Stimulated activated naive B cell treated with anti-CD40 and anti-IgM and Interleukin-4, amounts not matched to agents 10 μg/mL and 1 μg/mL and 100 μg/mL, for 72 hours (primary cell): ENCODE measurements around the gene MYD88.

ENCODE experiments used
- ATAC-seq, 2 donors: fragments of 150-1000 bp; cut with Tn5 transposase; replicated peaks; 2 replicates each; pipeline ENCODE4 v1.10.0; 2021; ENCODE audit warnings: moderate library complexity in 1 of 2
- DNase-seq: peaks from one replicate; pipeline ENCODE4 v3.0.0; 2021
- H3K27ac Mint-ChIP-seq: one replicate; pipeline ENCODE4 v1.8.0; 2022; ENCODE audit warnings: mild to moderate bottlenecking, mixed read lengths
- H3K27me3 Mint-ChIP-seq, 2 donors: one replicate each; pipeline ENCODE4 v1.8.0; 2022; ENCODE audit warnings: mixed read lengths in 2 of 2
- H3K36me3 Mint-ChIP-seq, 2 donors: one replicate each; pipeline ENCODE4 v1.8.0; 2022; ENCODE audit warnings: mixed read lengths in 2 of 2, mild to moderate bottlenecking in 1 of 2
- H3K4me1 Mint-ChIP-seq, 2 donors: one replicate each; pipeline ENCODE4 v1.8.0; 2022; ENCODE audit warnings: mixed read lengths in 2 of 2, mild to moderate bottlenecking in 1 of 2
- H3K4me3 Mint-ChIP-seq, 2 donors: one replicate each; pipeline ENCODE4 v1.8.0; 2022; ENCODE audit warnings: mild to moderate bottlenecking in 2 of 2, mixed read lengths in 2 of 2, moderate library complexity in 1 of 2
- H3K9me3 Mint-ChIP-seq, 2 donors: one replicate each; pipeline ENCODE4 v1.8.0; 2022; ENCODE audit warnings: mixed read lengths in 2 of 2, mild to moderate bottlenecking in 1 of 2

MYD88 gene

GRCh38 chr3:38117748-38118420 lies 20.6 kb upstream of the MYD88 start:
- Mint-ChIP-seq H3K9me3 (no peaks in the 10 kb centered on the region), H3K27me3 (no peaks in the 10 kb centered on the region), H3K36me3 (peaks cover 34 to 42% of the 10 kb centered on the region in 2 donors), H3K4me3 (no peak overlapping the region), H3K27ac (peak overlapping the region; percentile 22), H3K4me1 (peaks cover 24 to 33% of the 10 kb centered on the region in 2 donors)
- ATAC-seq: peak; percentile 78 to 81
- peak; percentile 46 for DNase-seq

DNA sequence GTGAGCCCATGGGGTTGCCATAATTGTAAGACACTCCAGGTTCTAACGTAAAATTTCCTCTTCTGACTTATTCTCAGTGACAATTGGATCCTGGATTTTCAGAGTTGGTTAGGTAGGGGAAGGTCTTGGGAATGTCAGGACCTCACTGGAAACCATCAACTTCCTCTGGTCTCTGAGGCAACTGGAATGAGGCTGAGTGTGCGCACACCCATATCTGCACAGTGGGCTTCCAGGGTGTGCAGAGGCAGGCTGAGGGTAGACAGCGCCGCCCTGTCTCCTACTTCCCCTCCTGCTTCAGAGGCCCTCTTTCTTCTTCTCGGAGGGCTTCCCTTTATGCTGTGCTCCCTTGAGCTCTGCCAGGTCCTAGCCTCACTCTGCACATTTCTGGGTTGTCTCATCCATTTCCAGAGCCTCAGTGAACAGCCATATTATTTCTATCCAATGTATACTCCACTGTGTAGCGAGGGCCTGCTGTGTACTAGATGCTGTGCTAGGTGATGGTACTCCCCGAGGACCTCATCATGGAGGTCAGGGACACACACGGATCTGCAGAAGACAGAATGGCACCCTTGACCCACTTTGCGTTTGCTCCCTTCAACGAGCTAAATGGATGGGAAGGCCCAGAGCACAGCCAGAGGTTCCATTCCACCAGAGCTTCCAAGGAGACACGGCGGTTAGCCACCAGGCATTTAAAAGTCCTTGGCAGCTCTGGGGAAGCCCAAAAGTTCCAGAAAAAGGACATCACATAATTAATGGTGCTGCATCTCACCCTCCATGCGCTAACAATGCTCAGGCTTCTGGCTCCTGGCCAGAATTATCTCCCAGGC lies 19.8 kb upstream of the MYD88 start:
- Mint-ChIP-seq H3K27me3 (no peaks in the 10 kb centered on the region), H3K36me3 (peaks cover 39 to 47% of the 10 kb centered on the region in 2 donors), H3K4me3 (no peak overlapping the region), H3K4me1 (peaks cover 24 to 33% of the 10 kb centered on the region in 2 donors), H3K9me3 (no peaks in the 10 kb centered on the region), H3K27ac (peak overlapping the region; percentile 22)
- ATAC-seq (no peak), DNase-seq (no peak)

- no peak for ATAC-seq
- no peak for DNase-seq
- Mint-ChIP-seq H3K4me1 (peaks cover 24 to 33% of the 10 kb centered on the region in 2 donors), H3K36me3 (peaks cover 39 to 47% of the 10 kb centered on the region in 2 donors), H3K27ac (peak overlapping the region; percentile 6), H3K4me3 (no peak overlapping the region), H3K9me3 (no peaks in the 10 kb centered on the region), H3K27me3 (no peaks in the 10 kb centered on the region)
These were observed 19.3 kb upstream of the MYD88 start for GRCh38 chr3:38119248-38119544.

GRCh38 chr3:38119821-38120692 lies 18.4 kb upstream of the MYD88 start:
- Mint-ChIP-seq H3K36me3 (peaks cover 43 to 52% of the 10 kb centered on the region in 2 donors), H3K9me3 (no peaks in the 10 kb centered on the region), H3K4me3 (no peak overlapping the region), H3K27me3 (no peaks in the 10 kb centered on the region), H3K4me1 (peaks cover 20 to 26% of the 10 kb centered on the region in 2 donors), H3K27ac (no peak overlapping the region)
- ATAC-seq: no peak
- no peak for DNase-seq

DNA sequence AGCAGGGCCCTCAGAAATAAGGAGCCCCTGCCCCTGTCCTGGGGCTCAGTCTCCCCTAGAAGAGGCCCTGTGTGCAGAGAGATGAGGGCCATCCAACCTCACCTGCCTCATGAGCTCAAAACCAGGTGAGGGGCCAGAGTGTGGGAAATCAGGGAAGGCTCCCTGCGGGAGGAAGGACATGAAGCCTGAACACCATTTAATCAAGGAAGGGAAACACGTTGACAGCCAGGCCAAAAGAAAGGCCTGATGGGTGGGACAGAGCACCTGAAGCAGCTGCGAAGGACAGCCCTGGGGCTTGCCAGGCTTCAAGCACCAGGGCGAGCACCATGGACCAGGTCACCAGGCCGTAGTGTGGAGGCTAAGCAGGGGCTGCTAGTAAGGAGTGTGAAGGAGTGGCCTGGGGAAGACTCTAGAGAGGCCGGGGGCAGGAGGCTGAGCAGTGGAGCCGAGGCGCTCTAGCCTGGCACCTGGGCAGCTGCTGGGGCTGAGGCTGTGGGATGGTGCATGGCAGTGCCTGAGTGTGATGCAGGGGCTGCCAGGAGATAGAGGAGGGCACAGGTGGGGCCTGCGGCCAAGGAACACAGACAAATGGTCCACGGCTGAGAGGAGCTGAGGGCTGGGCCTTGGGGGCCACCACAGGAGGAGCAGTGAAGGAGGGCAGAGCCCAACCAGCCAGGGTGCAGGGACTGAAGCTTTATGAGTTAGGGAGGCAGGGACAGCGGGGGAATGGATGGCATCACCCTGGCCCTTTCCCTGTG lies 17.6 kb upstream of the MYD88 start:
- Mint-ChIP-seq H3K4me3 (no peak overlapping the region), H3K27me3 (no peaks in the 10 kb centered on the region), H3K27ac (peak overlapping the region; percentile 75), H3K36me3 (peaks cover 49 to 60% of the 10 kb centered on the region in 2 donors), H3K4me1 (peaks cover 15 to 24% of the 10 kb centered on the region in 2 donors), H3K9me3 (no peaks in the 10 kb centered on the region)
- ATAC-seq (no peak), DNase-seq (no peak)

DNA sequence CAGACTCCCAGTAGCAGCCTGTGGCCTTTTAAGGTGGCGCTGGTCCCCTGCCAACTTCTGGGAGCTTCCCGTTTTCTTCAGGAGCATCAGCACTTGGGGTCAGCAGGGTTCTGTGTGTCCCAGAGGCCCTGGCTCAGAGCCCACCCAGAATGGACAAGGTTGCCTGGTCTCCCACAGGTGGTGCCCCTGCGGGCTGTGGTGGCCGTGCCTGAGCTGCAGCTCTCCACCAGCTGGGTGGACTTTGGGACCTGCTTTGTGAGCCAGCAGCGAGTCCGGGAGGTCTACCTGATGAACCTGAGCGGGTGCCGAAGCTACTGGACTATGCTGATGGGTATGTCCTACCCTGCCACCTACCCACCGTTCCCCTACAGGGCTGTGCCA lies 17.0 kb upstream of the MYD88 start:
- DNase-seq (no peak), ATAC-seq (no peak)
- no peak overlapping the region for H3K4me3 Mint-ChIP-seq
- no peaks in the 10 kb centered on the region for H3K27me3 Mint-ChIP-seq
- H3K27ac Mint-ChIP-seq: no peak overlapping the region
- peaks cover 12 to 20% of the 10 kb centered on the region in 2 donors for H3K4me1 Mint-ChIP-seq
- peaks cover 52 to 63% of the 10 kb centered on the region in 2 donors for H3K36me3 Mint-ChIP-seq
- H3K9me3 Mint-ChIP-seq: no peaks in the 10 kb centered on the region

DNA sequence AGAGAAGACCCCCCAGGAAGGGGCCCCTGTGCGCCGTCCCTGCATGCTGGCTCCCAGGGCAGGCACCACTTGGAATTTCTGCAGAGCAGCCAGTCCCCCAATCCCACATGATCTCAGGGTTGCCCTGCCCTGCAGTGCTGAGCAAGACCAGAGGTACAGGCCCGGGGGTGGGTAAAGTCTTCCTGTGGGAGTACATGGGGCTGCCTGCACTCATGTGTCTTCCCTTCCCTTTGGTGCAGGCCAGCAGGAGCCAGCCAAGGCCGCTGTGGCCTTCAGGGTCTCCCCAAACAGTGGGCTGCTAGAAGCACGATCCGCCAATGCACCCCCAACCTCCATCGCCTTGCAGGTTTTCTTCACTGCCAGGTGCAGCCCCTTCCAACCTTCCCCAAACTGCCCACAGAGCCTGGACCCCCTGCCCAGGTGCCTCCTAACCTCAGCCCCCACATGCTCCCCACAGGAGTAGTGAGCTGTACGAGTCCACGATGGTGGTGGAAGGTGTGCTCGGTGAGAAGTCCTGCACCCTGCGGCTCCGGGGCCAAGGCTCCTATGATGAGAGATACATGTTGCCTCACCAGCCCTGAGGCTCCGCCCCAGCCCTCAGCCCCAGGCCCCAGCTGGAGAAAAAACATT lies 16.5 kb upstream of the MYD88 start:
- Mint-ChIP-seq H3K4me3 (no peak overlapping the region), H3K36me3 (peaks cover 51 to 66% of the 10 kb centered on the region in 2 donors), H3K27me3 (no peaks in the 10 kb centered on the region), H3K4me1 (peaks cover 11 to 20% of the 10 kb centered on the region in 2 donors), H3K27ac (peak overlapping the region; percentile 60), H3K9me3 (no peaks in the 10 kb centered on the region)
- no peak for ATAC-seq
- DNase-seq: no peak

DNA sequence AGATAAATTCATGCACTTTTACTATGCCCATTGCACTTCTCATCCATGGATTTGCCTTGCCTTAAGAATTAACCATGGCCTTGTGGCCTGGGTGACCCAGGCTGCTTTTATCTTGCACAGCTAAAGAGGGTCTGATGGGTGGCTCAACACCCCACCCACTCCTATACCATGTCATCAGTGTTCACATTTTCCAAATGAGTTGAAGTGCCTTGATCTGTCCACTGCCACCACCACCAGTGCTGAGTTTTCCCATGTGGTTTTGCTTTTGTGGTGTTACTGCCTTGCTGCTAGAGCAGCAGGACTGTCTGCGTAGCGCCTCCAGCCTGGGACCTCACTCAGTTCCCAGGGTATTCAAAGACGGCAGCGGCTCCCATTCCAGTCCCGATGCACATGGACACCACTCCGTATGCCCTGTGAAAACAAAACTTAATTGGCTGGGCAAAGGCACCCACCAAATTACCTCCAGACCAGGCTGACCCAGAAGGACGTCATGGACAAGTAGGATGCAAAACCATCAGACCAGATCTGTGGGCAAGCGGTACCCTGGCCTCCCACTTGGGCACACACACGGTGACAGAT lies 15.7 kb upstream of the MYD88 start:
- no peaks in the 10 kb centered on the region for H3K9me3 Mint-ChIP-seq
- no peaks in the 10 kb centered on the region for H3K27me3 Mint-ChIP-seq
- no peak overlapping the region for H3K27ac Mint-ChIP-seq
- peaks cover 11 to 20% of the 10 kb centered on the region in 2 donors for H3K4me1 Mint-ChIP-seq
- ATAC-seq (no peak), DNase-seq (no peak)
- H3K4me3 Mint-ChIP-seq: no peak overlapping the region
- H3K36me3 Mint-ChIP-seq: peaks cover 51 to 72% of the 10 kb centered on the region in 2 donors

- no peaks in the 10 kb centered on the region for H3K27me3 Mint-ChIP-seq
- no peak for DNase-seq
- ATAC-seq: no peak
- no peak overlapping the region for H3K27ac Mint-ChIP-seq
- H3K4me1 Mint-ChIP-seq: peaks cover 3 to 14% of the 10 kb centered on the region in 2 donors
- no peak overlapping the region for H3K4me3 Mint-ChIP-seq
- no peaks in the 10 kb centered on the region for H3K9me3 Mint-ChIP-seq
- peaks cover 45 to 65% of the 10 kb centered on the region in 2 donors for H3K36me3 Mint-ChIP-seq
These were observed 13.9 kb upstream of the MYD88 start for GRCh38 chr3:38124324-38125122.

DNA sequence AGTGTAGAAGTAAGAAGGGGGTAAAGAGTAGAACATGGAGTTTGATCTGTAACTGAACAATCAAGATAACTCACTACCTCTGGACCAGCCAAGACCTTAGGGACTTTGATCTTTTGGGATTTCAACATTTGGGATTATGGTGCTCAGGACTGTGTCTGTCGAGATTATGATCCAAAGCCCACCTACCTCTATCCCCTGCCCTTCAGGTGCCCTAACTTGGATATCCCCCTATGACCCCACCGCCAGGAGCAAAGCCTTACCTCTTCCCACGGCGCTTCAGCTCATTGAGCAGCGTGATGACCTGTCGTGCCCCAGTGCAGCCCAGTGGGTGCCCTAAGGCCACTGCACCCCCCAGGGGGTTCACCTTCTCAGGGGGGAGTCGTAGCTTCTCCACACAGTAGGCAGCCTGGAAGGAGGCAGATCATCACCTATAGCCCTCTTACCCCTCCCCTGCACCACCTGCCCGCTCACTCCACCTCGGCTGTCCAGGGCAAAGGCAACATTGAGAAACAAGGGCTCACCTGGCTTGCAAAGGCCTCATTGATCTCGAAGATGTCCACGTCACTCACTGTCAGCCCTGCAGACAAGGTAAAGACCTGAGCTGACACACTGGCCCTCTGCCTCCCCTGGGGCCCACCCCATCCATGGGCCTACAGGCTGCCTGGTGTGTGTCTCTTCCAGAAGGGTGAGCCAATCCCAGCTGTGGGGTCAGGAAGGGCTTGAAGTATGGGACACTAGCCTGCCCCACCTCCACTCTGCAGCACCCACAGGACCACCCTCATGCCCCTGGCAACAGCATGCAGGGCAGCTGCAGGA lies 12.9 kb upstream of the MYD88 start:
- no peaks in the 10 kb centered on the region for H3K9me3 Mint-ChIP-seq
- peaks cover 4 to 17% of the 10 kb centered on the region in 2 donors for H3K4me1 Mint-ChIP-seq
- no peaks in the 10 kb centered on the region for H3K27me3 Mint-ChIP-seq
- ATAC-seq (no peak), DNase-seq (no peak)
- H3K27ac Mint-ChIP-seq: no peak overlapping the region
- no peak overlapping the region for H3K4me3 Mint-ChIP-seq
- peaks cover 42 to 65% of the 10 kb centered on the region in 2 donors for H3K36me3 Mint-ChIP-seq

GRCh38 chr3:38126121-38126892 lies 12.2 kb upstream of the MYD88 start:
- no peak overlapping the region for H3K27ac Mint-ChIP-seq
- no peaks in the 10 kb centered on the region for H3K27me3 Mint-ChIP-seq
- no peak overlapping the region for H3K4me3 Mint-ChIP-seq
- peaks cover 44 to 64% of the 10 kb centered on the region in 2 donors for H3K36me3 Mint-ChIP-seq
- DNase-seq (no peak), ATAC-seq (no peak)
- peaks cover 4 to 18% of the 10 kb centered on the region in 2 donors for H3K4me1 Mint-ChIP-seq
- no peaks in the 10 kb centered on the region for H3K9me3 Mint-ChIP-seq
